GM20431 (cell line): Measurements from ENCODE around the gene BIN1.

Experiments used
- in situ Hi-C: fragments of 300-500 bp; cut with MseI, MboI; formaldehyde crosslinking; loops from one replicate; pipeline ENCODE4 v1.15.0; 2020; ENCODE audit warnings: low sequenced_read_pairs; ENCODE audit not compliant: unreplicated experiment

BIN1 gene

DNA sequence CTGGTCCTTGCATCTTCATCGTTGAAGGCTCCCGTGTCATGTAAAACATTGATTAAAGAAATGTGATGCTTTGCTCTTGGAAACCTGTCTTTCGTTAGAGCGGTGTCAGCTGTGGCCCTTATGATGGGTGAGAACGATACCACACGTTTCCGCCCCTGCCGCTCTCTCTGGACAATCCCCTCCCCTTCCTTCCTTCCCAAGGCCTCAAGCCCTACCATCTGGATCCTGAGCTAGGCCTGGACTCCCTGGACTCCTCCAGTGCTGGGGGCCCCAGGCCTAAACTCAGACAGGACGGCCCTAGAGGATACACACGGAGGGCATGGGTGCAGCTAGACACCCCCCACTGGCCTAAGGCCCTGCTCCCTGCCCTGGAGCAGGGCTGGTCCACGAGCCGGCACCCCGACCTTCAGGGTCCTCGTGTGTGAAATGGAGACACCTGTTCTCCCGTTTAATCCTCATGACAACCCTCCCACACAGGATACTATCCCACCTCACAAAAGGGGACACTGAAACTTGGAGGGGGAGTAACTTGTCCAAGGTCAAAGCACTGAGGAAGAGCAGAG is 13.2 kb downstream of the BIN1 start:
- in situ Hi-C loops: no loop called here

DNA sequence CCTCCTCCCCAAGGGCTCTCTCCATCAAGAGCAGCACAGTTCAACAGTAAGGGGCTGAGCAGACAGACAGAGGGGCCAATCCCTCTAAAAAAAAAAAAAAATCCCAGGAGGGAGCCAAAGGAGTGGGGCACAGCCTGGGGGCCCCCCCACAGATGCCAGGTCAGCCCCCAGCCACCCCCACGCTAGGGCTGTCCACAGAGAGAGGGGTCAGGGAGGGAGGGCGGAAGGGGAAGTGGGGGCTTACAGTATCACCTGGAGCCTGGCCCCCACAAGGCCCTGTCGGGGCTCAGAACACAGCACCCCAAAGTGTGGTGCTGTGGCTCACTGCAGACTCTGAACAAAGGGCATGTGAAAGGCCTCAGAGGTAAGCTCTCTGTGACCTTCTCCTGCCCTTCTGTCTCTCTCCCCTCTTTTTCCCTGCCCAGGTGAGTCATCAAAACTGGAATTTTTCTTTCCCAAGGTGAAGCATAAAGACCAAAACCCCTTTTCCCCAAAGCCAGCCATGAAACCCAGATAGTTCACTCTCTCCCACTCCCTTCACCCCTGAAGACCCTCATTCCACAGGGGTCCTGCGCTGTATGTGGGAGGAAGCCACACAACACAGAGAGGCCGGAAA is 13.9 kb downstream of the BIN1 start:
- in situ Hi-C loops: no loop called here

DNA sequence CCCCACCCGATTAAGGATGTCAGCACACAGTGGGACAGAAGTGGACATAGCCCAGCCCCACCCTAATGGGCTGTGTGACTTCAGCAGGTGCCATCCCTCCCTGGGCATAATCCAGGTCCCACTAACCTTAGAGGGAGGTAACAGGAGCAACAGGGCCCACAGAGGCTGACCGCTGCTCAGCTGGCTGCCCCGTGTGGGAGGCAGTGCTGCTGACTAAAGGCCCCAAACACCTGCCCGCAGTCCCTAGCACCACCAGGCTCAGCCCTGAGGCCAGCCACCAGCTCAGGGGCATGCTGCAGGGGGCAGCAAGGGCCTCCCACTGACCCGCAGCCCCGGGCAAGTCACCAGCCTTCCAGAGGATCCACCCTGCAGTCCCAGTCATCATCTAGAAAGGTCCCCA is 14.6 kb downstream of the BIN1 start:
- in situ Hi-C loops: no loop called here

DNA sequence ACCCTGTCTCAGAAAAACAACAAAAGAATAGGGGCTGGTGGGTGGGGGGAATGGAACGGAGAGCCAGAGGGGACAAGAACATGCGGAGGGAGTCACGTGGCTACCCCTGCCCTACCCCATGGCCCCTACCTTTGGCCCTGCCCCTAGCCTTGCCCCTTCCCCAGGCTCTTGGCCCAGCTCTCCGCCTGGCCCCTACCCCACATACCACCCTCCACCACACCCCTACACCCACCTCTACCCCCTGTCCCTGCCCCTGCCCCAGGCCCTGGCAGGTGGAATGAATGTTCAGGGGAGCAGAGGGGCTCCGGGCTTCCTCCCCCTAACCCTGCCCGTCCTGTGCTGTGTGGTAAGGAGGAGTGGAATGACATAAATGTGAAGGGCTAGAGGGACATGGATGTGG is 15.1 kb downstream of the BIN1 start:
- in situ Hi-C loops: no loop called here

DNA sequence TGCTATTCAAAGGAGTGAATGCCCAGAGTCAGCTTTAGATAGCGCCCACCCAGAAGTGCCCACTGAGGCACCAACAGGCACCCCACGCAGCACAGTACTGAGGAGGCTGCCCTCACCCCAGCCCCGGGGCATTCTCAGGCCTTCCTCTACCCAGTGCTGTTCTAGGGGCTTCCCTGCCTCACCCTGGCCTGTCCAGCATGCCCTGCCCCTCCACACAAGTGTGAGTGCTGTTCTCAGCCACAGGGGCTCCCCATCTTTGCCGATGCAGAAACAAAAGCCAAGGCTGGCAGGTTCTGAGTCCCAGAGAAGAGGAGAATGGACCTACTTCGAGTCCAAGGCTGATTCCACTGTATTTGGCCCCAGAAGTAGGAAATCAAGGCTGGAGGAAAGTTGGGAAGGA is 15.8 kb downstream of the BIN1 start:
- in situ Hi-C loops: no loop called here

DNA sequence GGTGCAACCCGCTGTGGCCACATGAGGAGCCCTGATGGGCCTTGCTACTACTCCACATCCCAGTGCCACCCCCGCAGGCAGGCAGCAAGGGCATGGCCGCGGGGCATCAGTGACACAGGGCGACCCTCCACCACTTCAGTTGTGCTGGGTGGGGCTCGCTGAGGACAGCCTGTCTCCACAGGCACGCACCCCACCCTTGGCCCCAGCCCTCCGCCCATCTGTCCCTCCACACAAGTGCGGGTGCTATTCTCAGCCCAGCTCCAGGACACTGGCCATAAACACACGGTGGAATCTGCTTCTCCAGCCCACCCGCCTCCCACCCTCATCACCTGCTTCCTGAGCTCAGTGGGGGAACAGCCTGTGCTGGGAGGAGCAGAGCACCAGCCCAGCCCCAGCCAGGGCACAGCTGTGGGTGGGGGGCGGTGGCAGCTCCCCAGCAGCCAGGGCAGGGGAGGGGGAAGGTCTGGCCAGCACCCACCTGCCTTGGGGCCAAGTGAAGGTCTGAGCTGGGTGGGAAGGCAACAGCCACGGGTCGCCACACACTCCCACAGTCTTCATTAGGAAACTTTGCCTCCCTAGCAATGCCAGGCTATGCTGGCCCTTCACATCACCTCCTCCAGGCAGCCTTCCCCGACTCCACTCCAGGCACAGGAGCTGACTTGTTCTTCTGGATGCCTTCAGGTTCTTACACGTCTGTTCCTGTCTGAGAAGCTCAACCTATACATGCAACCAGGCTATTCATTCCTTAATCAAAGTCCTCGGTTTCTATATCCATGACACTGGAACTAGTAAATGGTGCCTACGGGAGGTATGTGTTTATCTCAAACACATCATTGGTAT is 16.5 kb downstream of the BIN1 start:
- in situ Hi-C loops: no loop called here

DNA sequence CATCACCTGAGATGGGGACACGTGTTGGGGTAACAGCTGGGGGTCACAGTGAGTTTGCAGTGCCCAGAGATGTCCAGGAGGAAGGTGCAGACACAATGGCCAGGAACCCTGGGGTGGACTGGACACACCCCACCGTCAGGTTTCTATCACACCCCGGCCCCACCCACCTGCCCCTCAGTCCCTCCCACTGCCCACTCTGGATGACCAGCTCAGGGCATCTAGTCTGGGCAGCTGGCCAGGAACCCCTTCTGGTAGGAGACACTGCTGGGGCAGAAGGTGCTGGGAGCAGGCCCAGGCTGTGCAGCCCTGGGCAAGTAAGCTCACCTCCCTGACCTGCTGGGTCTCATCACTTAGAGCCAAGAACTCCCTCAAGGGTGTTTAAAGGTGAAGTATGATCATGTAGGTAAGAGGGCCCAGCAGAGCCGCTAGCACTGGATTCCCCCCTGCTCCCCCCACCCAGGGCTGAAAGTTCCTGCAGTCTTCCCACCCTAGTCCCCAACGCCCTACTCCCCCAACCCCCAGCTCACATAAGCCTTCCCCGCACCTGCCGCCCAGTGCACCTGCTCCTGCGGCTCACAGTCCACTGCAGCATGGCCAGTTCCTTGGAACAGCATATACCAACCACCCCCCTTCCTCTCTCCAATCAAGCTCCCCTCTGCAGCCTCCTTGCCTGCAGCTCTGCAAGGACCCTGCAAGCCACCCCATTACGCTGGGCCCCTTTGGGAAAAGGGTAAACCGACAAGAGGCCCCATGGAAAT is 17.3 kb downstream of the BIN1 start:
- in situ Hi-C loops: no loop called here

DNA sequence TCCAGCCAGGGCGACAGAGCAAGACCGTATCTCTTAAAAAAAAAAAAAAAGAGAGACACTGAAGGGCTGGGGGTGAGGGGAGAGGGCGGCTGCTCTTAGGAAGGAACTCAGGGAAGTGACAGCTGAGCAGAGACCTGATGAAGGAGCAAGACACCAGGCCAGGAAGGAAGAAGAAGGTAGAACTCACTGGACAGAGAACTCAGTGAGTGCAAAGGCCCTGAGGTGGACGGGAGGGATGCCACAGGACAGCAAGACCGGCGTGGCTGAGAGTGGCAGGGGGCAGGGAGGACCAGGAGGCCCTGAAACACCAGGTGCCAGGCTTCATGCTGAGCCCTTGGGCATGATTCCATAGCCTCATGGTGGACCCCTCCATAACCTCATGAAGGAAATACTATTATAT is 18.2 kb downstream of the BIN1 start:
- in situ Hi-C loops: no loop called here

DNA sequence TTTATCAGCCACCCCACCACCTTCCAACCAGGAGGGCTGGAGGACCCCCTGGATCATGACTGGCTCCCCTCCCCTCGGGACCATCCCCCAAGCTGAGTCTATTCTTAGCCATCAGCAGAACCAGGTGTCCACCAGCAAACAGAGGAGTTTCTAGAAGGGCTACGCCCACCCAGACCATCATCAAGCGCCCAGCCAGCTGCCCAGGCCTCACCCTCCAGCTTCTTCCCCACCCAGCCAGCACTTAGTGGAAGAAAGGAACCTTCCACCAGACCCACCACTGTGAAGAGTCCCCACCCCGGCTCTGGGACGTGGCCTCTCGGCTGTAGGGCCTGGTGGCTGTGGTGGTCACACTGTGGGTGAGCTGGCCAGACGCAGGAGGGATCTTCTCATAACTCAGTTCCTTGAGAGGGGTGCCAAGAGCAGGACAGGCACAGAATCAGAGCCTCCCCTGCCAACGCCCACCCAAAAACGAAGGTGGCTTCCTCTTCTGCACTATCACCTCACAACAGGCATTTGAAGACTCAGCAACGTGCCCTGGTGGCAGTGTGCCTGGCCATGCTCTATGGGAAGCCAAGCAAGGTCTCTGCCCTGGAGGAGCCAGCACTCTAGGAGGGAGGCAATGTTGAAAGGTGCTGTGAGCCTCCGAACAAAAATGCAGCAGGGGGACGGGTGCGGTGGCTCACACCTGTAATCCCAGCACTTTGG is 19.0 kb downstream of the BIN1 start:
- in situ Hi-C loops: no loop called here

DNA sequence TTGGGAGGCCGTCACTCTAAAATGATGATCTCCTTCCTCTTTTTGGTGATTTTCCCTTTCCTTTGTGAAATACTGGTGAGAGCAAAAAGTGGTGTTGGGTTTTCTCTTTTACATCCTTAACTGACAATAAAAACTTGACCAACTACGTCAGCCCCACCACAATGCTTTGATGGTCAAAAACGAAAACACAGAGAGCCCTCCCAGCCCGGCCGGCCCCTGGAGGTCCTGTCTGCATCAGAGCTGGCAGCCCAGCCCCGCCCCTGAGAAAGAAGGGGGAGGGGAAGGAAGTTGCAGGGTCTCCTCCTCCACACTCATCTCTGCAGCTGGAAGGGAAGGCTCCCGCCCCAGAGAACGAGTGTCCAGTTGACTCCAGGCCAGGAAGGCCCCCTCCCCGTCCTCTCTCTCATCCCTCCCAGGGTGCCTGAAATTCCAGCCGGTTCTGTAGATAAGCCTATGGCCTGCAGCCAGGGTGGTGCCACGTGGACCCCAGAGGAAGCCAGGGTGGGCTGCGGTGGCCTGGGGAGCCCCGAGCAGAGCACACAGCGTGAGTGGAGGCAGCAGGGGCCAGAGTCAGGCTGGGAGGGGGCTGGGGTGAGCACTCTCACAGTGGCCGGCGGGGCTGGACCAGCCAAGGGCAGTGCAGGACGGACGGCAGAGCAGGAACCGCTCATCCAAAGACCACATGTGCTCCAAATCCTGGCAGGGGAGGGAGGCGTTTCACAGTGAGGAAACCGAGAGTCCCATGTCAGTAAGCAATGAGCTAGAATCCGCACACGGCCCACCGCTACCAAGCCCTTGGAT is 19.8 kb downstream of the BIN1 start:
- in situ Hi-C loops: no loop called here

DNA sequence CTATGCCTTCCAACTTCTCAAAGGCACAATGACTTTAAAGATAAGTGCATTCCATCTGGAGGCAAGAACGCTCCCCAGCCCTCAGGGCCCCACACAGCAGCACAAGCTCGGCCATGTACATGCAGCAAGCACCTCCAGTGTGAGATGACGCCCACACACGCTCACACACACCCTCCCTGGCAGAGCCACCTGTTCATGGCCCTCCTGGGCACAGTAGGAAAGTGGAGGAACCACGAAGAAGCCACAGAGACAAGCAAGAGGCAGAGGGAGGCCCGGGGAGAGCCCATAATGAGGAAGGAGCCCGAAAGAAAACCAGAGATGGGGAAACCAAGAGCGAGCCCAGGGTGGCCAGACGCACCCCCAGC is 21.7 kb downstream of the BIN1 start:
- in situ Hi-C loops: no loop called here

DNA sequence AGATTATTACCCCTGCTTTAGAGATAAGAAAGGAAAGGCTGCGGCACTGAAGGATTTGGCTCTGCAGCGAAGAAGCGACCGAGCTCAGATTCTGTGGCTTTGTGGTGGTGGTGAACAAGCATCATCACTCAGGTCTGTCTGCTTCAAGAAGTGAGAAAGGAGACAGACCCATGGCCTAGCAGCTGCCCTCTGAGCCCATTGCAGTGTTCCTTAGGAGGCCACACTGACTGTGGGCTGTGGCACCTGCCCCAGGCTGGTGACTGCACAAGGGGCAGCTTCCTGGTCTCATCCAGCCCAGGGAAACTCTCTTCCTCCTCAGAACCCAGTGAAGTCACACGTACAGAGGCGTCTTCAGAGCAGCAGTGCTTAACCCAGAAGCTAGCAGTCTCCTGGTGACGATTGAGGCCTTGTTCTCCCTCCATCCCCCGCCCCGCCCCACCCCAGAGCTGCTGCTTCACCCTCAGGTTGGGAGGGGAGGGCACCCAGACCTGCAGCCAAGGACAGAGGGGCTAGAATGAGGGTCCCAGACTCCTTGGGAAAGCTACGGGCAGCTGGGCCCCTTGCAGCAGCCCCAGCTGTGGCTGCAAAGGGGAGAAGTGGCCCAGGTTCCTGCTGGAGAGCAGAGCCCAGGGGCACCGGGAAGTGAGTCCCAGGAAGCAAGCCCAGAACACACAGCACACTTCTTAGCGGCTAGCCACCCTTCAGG is 22.2 kb downstream of the BIN1 start:
- in situ Hi-C loops: no loop called here

DNA sequence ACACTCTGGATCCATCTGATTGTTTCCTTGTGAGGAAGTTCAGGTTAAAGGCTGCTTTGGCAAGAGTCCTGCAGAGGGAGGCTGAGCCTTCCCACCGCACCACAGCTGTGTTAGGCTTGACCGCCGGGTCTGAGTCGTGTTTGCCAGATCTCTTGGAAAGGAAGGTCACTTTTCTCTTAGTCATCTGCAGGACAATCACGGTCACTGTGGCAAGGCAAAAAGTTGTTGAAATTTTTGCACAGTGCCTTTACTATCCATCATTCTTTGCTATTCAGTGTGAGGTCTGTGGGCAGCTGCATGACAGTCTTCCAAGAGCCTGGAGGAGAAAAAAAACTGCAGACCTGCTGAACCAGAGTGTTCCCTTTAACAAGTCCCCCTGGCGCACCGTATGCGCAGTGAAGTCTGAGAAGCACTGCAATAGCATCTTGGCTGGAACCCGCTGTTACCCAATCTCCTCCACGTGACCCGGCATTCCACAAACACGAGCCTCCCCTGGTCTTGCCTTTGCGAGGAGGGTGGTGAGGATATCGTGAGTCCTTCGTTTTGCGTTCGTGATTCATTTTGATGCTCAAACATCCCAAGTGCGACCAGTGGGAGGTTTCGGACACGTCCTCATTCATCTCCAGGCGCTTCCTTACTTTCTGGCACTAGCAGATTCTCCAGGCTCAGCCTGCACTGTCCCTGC is 23.0 kb downstream of the BIN1 start:
- in situ Hi-C loops: no loop called here

DNA sequence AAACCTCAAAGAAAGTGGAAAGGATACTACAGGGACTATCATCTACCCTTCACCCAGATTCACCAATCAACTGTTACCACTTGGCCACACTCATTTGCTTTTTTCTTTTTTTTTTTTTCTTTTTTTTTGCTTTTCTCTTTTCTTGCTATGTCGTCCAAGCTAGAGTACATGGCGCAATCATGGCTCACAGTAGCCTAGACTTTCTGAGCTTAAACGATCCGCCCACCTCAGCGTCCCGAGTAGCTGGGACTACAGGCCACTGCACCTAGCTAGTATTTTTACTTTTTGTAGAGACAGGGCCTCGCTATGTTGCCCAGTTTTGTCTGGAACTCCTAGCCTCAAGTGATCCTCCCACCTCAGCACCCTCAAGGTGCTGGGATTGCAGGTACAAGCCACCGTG is 24.0 kb downstream of the BIN1 start:
- in situ Hi-C loops: no loop called here

DNA sequence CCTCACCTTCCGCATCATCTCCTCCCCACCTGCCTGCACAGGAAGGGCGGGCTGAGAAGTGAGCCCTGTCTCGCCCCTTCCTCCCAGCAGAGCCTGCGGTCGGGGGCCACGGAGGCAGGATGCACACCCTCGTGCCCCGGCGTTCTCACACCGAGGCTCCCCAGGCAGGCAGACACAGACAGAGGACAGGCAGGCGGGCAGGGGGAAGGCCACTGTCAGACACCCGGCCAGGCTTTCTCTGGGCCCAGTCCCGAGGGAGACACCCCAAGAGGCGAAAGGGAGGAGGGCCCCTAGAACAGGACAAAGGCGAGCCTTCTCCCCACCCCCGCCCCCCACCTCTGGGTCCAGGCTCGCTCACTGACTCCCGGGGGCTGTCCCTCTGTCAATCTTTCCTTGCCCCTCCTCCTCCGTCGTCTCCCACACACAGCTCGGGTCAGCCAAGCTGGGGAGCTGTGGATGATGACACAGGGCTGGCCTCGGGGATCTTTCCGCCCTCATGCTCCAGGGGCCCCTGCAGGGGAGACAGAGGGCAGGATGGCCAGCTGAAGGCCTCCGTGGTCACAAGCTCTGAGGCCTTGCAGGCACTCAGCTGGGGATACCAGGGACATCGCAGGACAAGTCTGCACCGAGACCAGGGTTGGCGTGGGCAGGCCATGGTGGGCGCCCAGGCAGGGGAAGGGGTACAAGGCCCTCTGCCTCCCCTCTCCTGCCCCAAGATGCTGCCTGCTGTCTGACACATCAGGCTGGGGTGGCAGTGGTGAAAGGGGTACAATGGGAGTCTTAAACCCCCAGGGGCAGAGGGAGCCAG is 24.9 kb downstream of the BIN1 start:
- in situ Hi-C loops: no loop called here

DNA sequence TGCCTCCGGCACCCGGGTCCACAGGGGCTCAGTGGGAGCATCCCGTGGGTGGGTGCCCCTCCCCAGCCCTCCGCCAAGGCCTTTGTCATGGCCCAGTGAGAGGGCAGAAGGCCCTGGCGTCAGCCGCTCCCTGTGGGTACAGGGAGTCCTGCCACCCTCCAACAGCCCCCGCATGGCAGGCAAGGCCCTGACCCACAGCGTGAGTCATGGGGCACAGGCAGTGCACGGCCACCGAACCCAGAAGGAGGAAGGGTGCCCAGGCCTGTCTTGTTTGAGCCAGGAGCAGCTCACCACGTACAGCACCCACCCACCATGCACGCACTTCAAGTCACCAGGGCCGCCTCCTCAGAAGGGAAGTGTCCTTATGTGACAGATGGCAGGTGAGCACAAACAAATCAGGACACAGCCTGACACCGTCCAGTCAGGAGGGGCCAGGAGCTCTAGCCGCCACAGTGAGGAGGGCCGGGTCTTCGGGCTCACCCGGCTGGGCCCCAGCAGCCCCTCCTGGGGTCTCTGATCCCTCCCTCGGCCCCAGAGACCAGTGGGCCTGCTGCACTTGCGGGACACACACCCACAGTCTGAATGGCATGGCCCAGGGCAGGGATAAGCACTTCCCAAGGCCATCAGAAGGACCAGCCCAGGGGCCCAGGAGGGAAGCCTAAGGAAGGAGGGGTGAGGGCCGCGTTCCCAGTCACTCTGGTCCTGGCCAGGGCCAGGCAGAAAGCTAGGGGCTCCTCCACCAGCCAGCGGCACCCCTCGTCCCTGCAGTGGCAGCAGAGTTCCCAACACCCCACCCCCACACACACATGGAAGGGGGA is 25.8 kb downstream of the BIN1 start:
- in situ Hi-C loops: no loop called here
